GM10248 (cell line): ENCODE measurements around the gene GJD3.
A peak's percentile ranks its signal among the peaks of the same experiment; 100 is the strongest.

Experiments used
- CTCF ChIA-PET: fragments of 300-600 bp; sonication (Branson Sonifier 250); formaldehyde crosslinking; extraction: SDS; loops from one replicate; lab custom pipeline; 2021; ENCODE audit warnings: antibody characterized with exemption; lab: Yijun Ruan, JAX
- POLR2A ChIA-PET: fragments of 350-650 bp; sonication (Branson Sonifier 250); formaldehyde crosslinking; extraction: SDS; loops from one replicate; lab custom pipeline; 2020; ENCODE audit warnings: antibody characterized with exemption; lab: Yijun Ruan, JAX
- DNase-seq: peaks from one replicate; pipeline ENCODE4 v3.0.0; 2012; ENCODE audit errors: extremely low spot score
- CTCF ChIP-seq: IDR thresholded peaks from 2 replicates; pipeline ENCODE4 v1.5.1; 2012; ENCODE audit warnings: mild to moderate bottlenecking, low read depth; ENCODE audit errors: extremely low read depth, missing control alignments, control extremely low read depth

GJD3 gene

GRCh38 chr17:40327244-40327729 is 37.2 kb downstream of the GJD3 start:
- CTCF ChIA-PET = interaction anchor here (0.9 to 6.9 kb wide), 9 partner anchors 11 to 233 kb away, joined by 3 to 50 read pairs (median 6); no protein-coding TSS in a partner anchor
- no peak for DNase-seq
- TF ChIP-seq CTCF = no peak
- POLR2A ChIA-PET = no interaction called here

- ChIA-PET POLR2A (interaction anchor here (0.6 to 0.7 kb wide), 2 partner anchors 252 to 342 kb away, joined by 3 to 10 read pairs; no protein-coding TSS in a partner anchor), CTCF (interaction anchor here (0.9 to 6.9 kb wide), 7 partner anchors 10 to 234 kb away, joined by 3 to 50 read pairs (median 6); no protein-coding TSS in a partner anchor)
- DNase-seq = no peak
Observed at GRCh38 chr17:40326832-40327199, 37.7 kb downstream of the GJD3 start.

GRCh38 chr17:40326014-40326831 is 38.3 kb downstream of the GJD3 start:
- DNase-seq = no peak
- POLR2A ChIA-PET = interaction anchor here (0.6 to 0.8 kb wide), 3 partner anchors 19 to 341 kb away, joined by 3 to 10 read pairs (median 3); no protein-coding TSS in a partner anchor
- CTCF ChIA-PET = interaction anchor here (0.8 to 6.9 kb wide), 9 partner anchors 9 to 234 kb away, joined by 3 to 50 read pairs (median 6); partner anchors contain the start of gene RARA
- TF ChIP-seq CTCF = no peak

More at GRCh38 chr17:40326832-40327199, 37.7 kb downstream of the GJD3 start:
- TF ChIP-seq CTCF = no peak

- TF ChIP-seq CTCF = no peak
- POLR2A ChIA-PET = interaction anchor here (0.6 to 1.2 kb wide), 5 partner anchors 14 to 37 kb away, joined by 3 to 4 read pairs (median 3); no protein-coding TSS in a partner anchor
- DNase-seq = peak; percentile 68
- CTCF ChIA-PET = interaction anchor here (0.8 to 15.6 kb wide), 9 partner anchors 9 to 207 kb away, joined by 3 to 163 read pairs (median 12); partner anchors contain the start of gene RARA
Observed at GRCh38 chr17:40325156-40326013, 39.2 kb downstream of the GJD3 start.

GRCh38 chr17:40323391-40324381 is 40.9 kb downstream of the GJD3 start:
- ChIA-PET CTCF (interaction anchor here (0.9 to 15.6 kb wide), 9 partner anchors 11 to 1342 kb away, joined by 3 to 163 read pairs (median 3); partner anchors contain the start of gene RARA), POLR2A (interaction anchor here (0.5 to 1.2 kb wide), 5 partner anchors 15 to 94 kb away, joined by 3 to 11 read pairs (median 3); partner anchors contain the start of gene TOP2A)
- no peak for TF ChIP-seq CTCF
- no peak for DNase-seq
